ENCODE results near the gene PPM1D. TPM values are rescaled to one million over a fixed set of nuclear protein-coding genes. Genes with fewer than 3 reads are reported as not detected.
"Not testable (repeated sequence)": the region's sequence is repeated elsewhere in the genome, so short reads cannot be mapped to it uniquely, and the experiment has no call there.

The PPM1D gene
- total RNA-seq, 2 experiments from 2014 or later, result 9.4 to 10.9 TPM

GRCh38 chr17:60573236-60574051, 26.5 kb upstream of the PPM1D start:
- intact Hi-C loops (cut with micrococcal nuclease), result no loop called here
- peaks cover 4% of the 10 kb centered on the region for H3K4me1 Mint-ChIP-seq (ENCODE audit: low read depth)
- POLR2A ChIA-PET, result interaction anchor here (0.6 kb wide), 1 partner anchor 12 kb away, joined by 4 read pairs; no protein-coding TSS in a partner anchor
- H3K27me3 Mint-ChIP-seq, result peaks cover 2% of the 10 kb centered on the region
- no peak overlapping the region for H3K27ac Mint-ChIP-seq
- DNase-seq, result no peak
- no peak overlapping the region for H3K4me3 Mint-ChIP-seq
- CTCF ChIA-PET, result interaction anchor here (0.6 to 1.5 kb wide), 4 partner anchors 8 to 431 kb away, joined by 3 to 4 read pairs (median 4); no protein-coding TSS in a partner anchor
- H3K9me3 Mint-ChIP-seq, result no peaks in the 10 kb centered on the region
- H3K36me3 Mint-ChIP-seq, result no peaks in the 10 kb centered on the region

- intact Hi-C loops (cut with micrococcal nuclease), result loop anchor here (1.0 kb wide), 1 partner anchor 61 kb away; no protein-coding TSS in a partner anchor
- H3K9me3 Mint-ChIP-seq, result no peaks in the 10 kb centered on the region
Observed at GRCh38 chr17:60577147-60577915, 22.7 kb upstream of the PPM1D start.

GRCh38 chr17:60579090-60579489, 20.9 kb upstream of the PPM1D start:
- Mint-ChIP-seq H3K9me3 (no peaks in the 10 kb centered on the region), H3K36me3 (no peaks in the 10 kb centered on the region), H3K27me3 (no peaks in the 10 kb centered on the region), H3K4me3 (no peak overlapping the region), H3K27ac (no peak overlapping the region), H3K4me1 (ENCODE audit: low read depth) (peaks cover 4% of the 10 kb centered on the region)
- POLR2A ChIA-PET, result no interaction called here
- CTCF ChIA-PET, result no interaction called here
- no peak for DNase-seq
- intact Hi-C loops (cut with micrococcal nuclease), result no loop called here

More at GRCh38 chr17:60577147-60577915, 22.7 kb upstream of the PPM1D start:
- Mint-ChIP-seq H3K4me1 (ENCODE audit: low read depth) (peaks cover 4% of the 10 kb centered on the region), H3K27ac (no peak overlapping the region), H3K4me3 (peak overlapping the region; percentile 64), H3K36me3 (no peaks in the 10 kb centered on the region), H3K27me3 (no peaks in the 10 kb centered on the region)
- POLR2A ChIA-PET, result interaction anchor here (0.6 kb wide), 1 partner anchor 798 kb away, joined by 3 read pairs; no protein-coding TSS in a partner anchor
- CTCF ChIA-PET, result interaction anchor here (1.0 to 2.6 kb wide), 5 partner anchors 8 to 63 kb away, joined by 3 to 13 read pairs (median 4); no protein-coding TSS in a partner anchor
- DNase-seq, result no peak

- Mint-ChIP-seq H3K36me3 (no peaks in the 10 kb centered on the region), H3K4me3 (no peak overlapping the region), H3K27me3 (no peaks in the 10 kb centered on the region), H3K9me3 (no peaks in the 10 kb centered on the region), H3K27ac (no peak overlapping the region), H3K4me1 (ENCODE audit: low read depth) (peaks cover 4% of the 10 kb centered on the region)
- POLR2A ChIA-PET, result no interaction called here
- DNase-seq, result no peak
- intact Hi-C loops (cut with micrococcal nuclease), result no loop called here
- CTCF ChIA-PET, result no interaction called here
Observed at GRCh38 chr17:60579551-60579950, 20.4 kb upstream of the PPM1D start.

- H3K27ac Mint-ChIP-seq, result no peak overlapping the region
- ChIA-PET CTCF (no interaction called here), POLR2A (no interaction called here)
- intact Hi-C loops (cut with micrococcal nuclease), result loop anchor here (10.0 kb wide), 1 partner anchor 158 kb away; the partner anchor contains the start of gene CHCT1
- no peaks in the 10 kb centered on the region for H3K4me1 Mint-ChIP-seq (ENCODE audit: low read depth)
- H3K9me3 Mint-ChIP-seq, result no peaks in the 10 kb centered on the region
- no peaks in the 10 kb centered on the region for H3K36me3 Mint-ChIP-seq
- DNase-seq, result no peak
- peaks cover 4% of the 10 kb centered on the region for H3K27me3 Mint-ChIP-seq
- no peak overlapping the region for H3K4me3 Mint-ChIP-seq
Observed at GRCh38 chr17:60583008-60583407, 17.0 kb upstream of the PPM1D start.

- intact Hi-C loops (cut with micrococcal nuclease), result loop anchor here (10.0 kb wide), 1 partner anchor 161 kb away; the partner anchor contains the start of gene CHCT1
- peaks cover 4% of the 10 kb centered on the region for H3K27me3 Mint-ChIP-seq
- POLR2A ChIA-PET, result interaction anchor here (1.1 kb wide), 1 partner anchor 14 kb away, joined by 3 read pairs; the partner anchor contains the start of gene PPM1D
- no peak for DNase-seq
- H3K4me3 Mint-ChIP-seq, result no peak overlapping the region
- no peak overlapping the region for H3K27ac Mint-ChIP-seq
- CTCF ChIA-PET, result interaction anchor here (0.6 to 1.0 kb wide), 2 partner anchors 53 to 354 kb away, joined by 3 read pairs; no protein-coding TSS in a partner anchor
- no peaks in the 10 kb centered on the region for H3K9me3 Mint-ChIP-seq
- H3K4me1 Mint-ChIP-seq (ENCODE audit: low read depth), result no peaks in the 10 kb centered on the region
- H3K36me3 Mint-ChIP-seq, result no peaks in the 10 kb centered on the region
Observed at GRCh38 chr17:60585887-60586286, 14.1 kb upstream of the PPM1D start.

- ChIA-PET CTCF (interaction anchor here (0.6 to 1.0 kb wide), 2 partner anchors 52 to 355 kb away, joined by 3 read pairs; no protein-coding TSS in a partner anchor), POLR2A (interaction anchor here (1.1 kb wide), 1 partner anchor 13 kb away, joined by 3 read pairs; the partner anchor contains the start of gene PPM1D)
- H3K36me3 Mint-ChIP-seq, result no peaks in the 10 kb centered on the region
- no peaks in the 10 kb centered on the region for H3K9me3 Mint-ChIP-seq
- no peak overlapping the region for H3K4me3 Mint-ChIP-seq
- intact Hi-C loops (cut with micrococcal nuclease), result loop anchor here (10.0 kb wide), 1 partner anchor 162 kb away; the partner anchor contains the start of gene CHCT1
- no peaks in the 10 kb centered on the region for H3K4me1 Mint-ChIP-seq (ENCODE audit: low read depth)
- peak; percentile 12 for DNase-seq
- no peak overlapping the region for H3K27ac Mint-ChIP-seq
- H3K27me3 Mint-ChIP-seq, result peaks cover 4% of the 10 kb centered on the region
Observed at GRCh38 chr17:60586288-60586974, 13.6 kb upstream of the PPM1D start.

GRCh38 chr17:60590070-60590469, 9.9 kb upstream of the PPM1D start:
- H3K4me1 Mint-ChIP-seq (ENCODE audit: low read depth), result no peaks in the 10 kb centered on the region
- H3K9me3 Mint-ChIP-seq, result no peaks in the 10 kb centered on the region
- DNase-seq, result no peak
- H3K36me3 Mint-ChIP-seq, result no peaks in the 10 kb centered on the region
- intact Hi-C loops (cut with micrococcal nuclease), result no loop called here
- CTCF ChIA-PET, result interaction anchor here (1.5 to 2.4 kb wide), 2 partner anchors 11 to 21 kb away, joined by 4 to 9 read pairs; no protein-coding TSS in a partner anchor
- H3K27ac Mint-ChIP-seq, result no peak overlapping the region
- H3K27me3 Mint-ChIP-seq, result peaks cover 4% of the 10 kb centered on the region
- H3K4me3 Mint-ChIP-seq, result no peak overlapping the region
- POLR2A ChIA-PET, result no interaction called here

GRCh38 chr17:60592750-60593149, 7.2 kb upstream of the PPM1D start:
- Mint-ChIP-seq H3K36me3 (no peaks in the 10 kb centered on the region), H3K4me3 (no peak overlapping the region), H3K4me1 (ENCODE audit: low read depth) (no peaks in the 10 kb centered on the region), H3K27me3 (no peaks in the 10 kb centered on the region), H3K9me3 (no peaks in the 10 kb centered on the region), H3K27ac (no peak overlapping the region)
- ChIA-PET CTCF (interaction anchor here (1.2 to 2.4 kb wide), 2 partner anchors 23 to 46 kb away, joined by 4 to 9 read pairs; no protein-coding TSS in a partner anchor), POLR2A (no interaction called here)
- DNase-seq, result no peak
- intact Hi-C loops (cut with micrococcal nuclease), result no loop called here

GRCh38 chr17:60593441-60594036, 6.5 kb upstream of the PPM1D start:
- POLR2A ChIA-PET; H3K4me3 Mint-ChIP-seq; H3K27me3 Mint-ChIP-seq; intact Hi-C loops (cut with micrococcal nuclease); H3K9me3 Mint-ChIP-seq; DNase-seq; H3K36me3 Mint-ChIP-seq; H3K27ac Mint-ChIP-seq; H3K4me1 Mint-ChIP-seq (ENCODE audit: low read depth): not testable (repeated sequence)
- CTCF ChIA-PET, result interaction anchor here (0.6 to 1.2 kb wide), 3 partner anchors 9 to 124 kb away, joined by 3 to 4 read pairs (median 3); no protein-coding TSS in a partner anchor

- DNase-seq; H3K27me3 Mint-ChIP-seq; H3K27ac Mint-ChIP-seq; H3K36me3 Mint-ChIP-seq; intact Hi-C loops (cut with micrococcal nuclease); H3K4me3 Mint-ChIP-seq; H3K9me3 Mint-ChIP-seq; POLR2A ChIA-PET: not testable (repeated sequence)
- CTCF ChIA-PET, result interaction anchor here (0.6 to 1.4 kb wide), 5 partner anchors 10 to 124 kb away, joined by 3 to 5 read pairs (median 3); no protein-coding TSS in a partner anchor
- H3K4me1 Mint-ChIP-seq (ENCODE audit: low read depth), result peaks cover 11% of the 10 kb centered on the region
Observed at GRCh38 chr17:60594170-60594569, 5.8 kb upstream of the PPM1D start.
